GM18519 (cell line): ENCODE measurements around the gene KIRREL1.

ENCODE experiments used
- ATAC-seq: cut with Tn5 transposase; IDR thresholded peaks from one replicate; pipeline ENCODE4 v1.9.1; 2021; ENCODE audit warnings: mild to moderate bottlenecking, moderate library complexity; ENCODE audit not compliant: unreplicated experiment, low FRiP score

KIRREL1 gene

GRCh38 chr1:157971769-157972168 lies 21.7 kb upstream of the KIRREL1 start:
- no peak for ATAC-seq

- no peak for ATAC-seq
These were observed 18.1 kb upstream of the KIRREL1 start for GRCh38 chr1:157975228-157975950.

- no peak for ATAC-seq
These were observed 16.6 kb upstream of the KIRREL1 start for GRCh38 chr1:157976888-157977287.

GRCh38 chr1:157978586-157979403 lies 14.7 kb upstream of the KIRREL1 start:
- ATAC-seq: no peak

GRCh38 chr1:157982136-157982535 lies 11.3 kb upstream of the KIRREL1 start:
- no peak for ATAC-seq

- no peak for ATAC-seq
These were observed 9.7 kb upstream of the KIRREL1 start for GRCh38 chr1:157983787-157984186.

GRCh38 chr1:157984469-157984868 lies 9.0 kb upstream of the KIRREL1 start:
- no peak for ATAC-seq

- no peak for ATAC-seq
These were observed 8.0 kb upstream of the KIRREL1 start for GRCh38 chr1:157985473-157985872.

GRCh38 chr1:157988002-157988401 lies 5.4 kb upstream of the KIRREL1 start:
- no peak for ATAC-seq

GRCh38 chr1:157992031-157992832 lies 1.2 kb upstream of the KIRREL1 start:
- ATAC-seq: no peak

GRCh38 chr1:157992833-157993146 lies 655 bp upstream of the KIRREL1 start:
- no peak for ATAC-seq

GRCh38 chr1:157993918-157994605 lies 617 bp downstream of the KIRREL1 start:
- no peak for ATAC-seq

- ATAC-seq: no peak
These were observed 1.5 kb downstream of the KIRREL1 start for GRCh38 chr1:157994704-157995582.

- ATAC-seq: no peak
These were observed 2.2 kb downstream of the KIRREL1 start for GRCh38 chr1:157995583-157996169.

- ATAC-seq: no peak
These were observed 3.0 kb downstream of the KIRREL1 start for GRCh38 chr1:157996433-157996832.

- ATAC-seq: no peak
These were observed 7.1 kb downstream of the KIRREL1 start for GRCh38 chr1:158000507-158000906.

GRCh38 chr1:158002022-158002630 lies 8.7 kb downstream of the KIRREL1 start:
- ATAC-seq: no peak

GRCh38 chr1:158002631-158003405 lies 9.4 kb downstream of the KIRREL1 start:
- ATAC-seq: no peak
